Thyroid gland (tissue), 4 donors: Measurements from ENCODE around the gene KIAA1755.

Experiments
- CTCF ChIP-seq, 6 experiments: fragments of 200-600 bp in 3 of 6; fragments of 450-650 bp in 3 of 6; sonication (generic) in 3 of 6; IDR thresholded peaks; one replicate each; pipeline ENCODE4 v1.5.1; 2016 to 2019; ENCODE audit warnings: antibody characterized with exemption in 6 of 6, mild to moderate bottlenecking in 2 of 6, inconsistent platforms in 1 of 6, moderate library complexity in 1 of 6
- POLR2A ChIP-seq, 2 donors: fragments of 450-650 bp; IDR thresholded peaks; one replicate each; pipeline ENCODE4 v1.6.1; 2017; ENCODE audit warnings: antibody characterized with exemption in 2 of 2, mild to moderate bottlenecking in 2 of 2, moderate library complexity in 1 of 2

- no peak for TF ChIP-seq POLR2A (IDR thresholded peaks at IDR 0.05)
- TF ChIP-seq CTCF (IDR thresholded peaks at IDR 0.05) = no peak
Observed at GRCh38 chr20:38201356-38201755, 59.2 kb downstream of the KIAA1755 start.
